ENCODE data around the gene IPPK.

DNA sequence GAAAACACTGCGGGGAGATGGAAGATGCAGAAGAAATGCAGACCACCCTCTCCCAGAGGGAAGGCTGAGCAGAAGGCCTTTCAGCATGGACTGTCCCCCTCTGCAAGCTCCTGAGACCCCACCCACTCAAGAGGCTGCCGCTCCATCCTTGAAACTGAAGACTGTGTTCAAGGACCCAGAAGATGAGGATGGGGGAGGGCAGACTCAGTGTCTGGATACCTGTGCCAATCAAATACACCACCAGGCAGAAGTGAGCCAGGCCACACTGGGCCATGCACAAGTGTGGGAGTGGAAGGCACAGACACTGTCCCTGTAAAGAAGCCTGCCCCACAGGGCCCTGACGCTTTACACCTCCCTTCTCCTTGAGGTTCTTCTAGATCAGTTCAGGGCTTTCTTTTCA, 40.0 kb upstream of the IPPK start:
- TF ChIP-seq, protein P1, sequence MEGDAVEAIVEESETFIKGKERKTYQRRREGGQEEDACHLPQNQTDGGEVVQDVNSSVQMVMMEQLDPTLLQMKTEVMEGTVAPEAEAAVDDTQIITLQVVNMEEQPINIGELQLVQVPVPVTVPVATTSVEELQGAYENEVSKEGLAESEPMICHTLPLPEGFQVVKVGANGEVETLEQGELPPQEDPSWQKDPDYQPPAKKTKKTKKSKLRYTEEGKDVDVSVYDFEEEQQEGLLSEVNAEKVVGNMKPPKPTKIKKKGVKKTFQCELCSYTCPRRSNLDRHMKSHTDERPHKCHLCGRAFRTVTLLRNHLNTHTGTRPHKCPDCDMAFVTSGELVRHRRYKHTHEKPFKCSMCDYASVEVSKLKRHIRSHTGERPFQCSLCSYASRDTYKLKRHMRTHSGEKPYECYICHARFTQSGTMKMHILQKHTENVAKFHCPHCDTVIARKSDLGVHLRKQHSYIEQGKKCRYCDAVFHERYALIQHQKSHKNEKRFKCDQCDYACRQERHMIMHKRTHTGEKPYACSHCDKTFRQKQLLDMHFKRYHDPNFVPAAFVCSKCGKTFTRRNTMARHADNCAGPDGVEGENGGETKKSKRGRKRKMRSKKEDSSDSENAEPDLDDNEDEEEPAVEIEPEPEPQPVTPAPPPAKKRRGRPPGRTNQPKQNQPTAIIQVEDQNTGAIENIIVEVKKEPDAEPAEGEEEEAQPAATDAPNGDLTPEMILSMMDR (conservative IDR thresholded peaks at IDR 0.05 in 1 of 2, IDR thresholded peaks at IDR 0.05 in 1 of 2; ENCODE audit: extremely low read depth in 1 of 2, insufficient read depth in 1 of 2, low read depth in 1 of 2, low read length in 2 of 2): no peak
- no peak for TF ChIP-seq EZH2 (IDR thresholded peaks at IDR 0.05; ENCODE audit: borderline replicate concordance, low read length)
